Ishikawa (cell line): Measurements from ENCODE around the gene ANAPC2.

Source experiments
- CEBPB ChIP-seq: IDR thresholded peaks from 2 replicates; pipeline ENCODE4 v1.6.1; 2012
- CREB1 ChIP-seq: IDR thresholded peaks from 2 replicates; pipeline ENCODE4 v1.6.1; 2012; ENCODE audit warnings: low read depth
- EGR1 ChIP-seq: IDR thresholded peaks from 2 replicates; pipeline ENCODE4 v1.6.1; 2012
- EP300 ChIP-seq: IDR thresholded peaks from 2 replicates; pipeline ENCODE4 v1.6.1; 2012; ENCODE audit warnings: borderline replicate concordance
- MAX ChIP-seq: IDR thresholded peaks from 2 replicates; pipeline ENCODE4 v1.6.1; 2012
- NFIC ChIP-seq: IDR thresholded peaks from 2 replicates; pipeline ENCODE4 v1.6.1; 2012
- RAD21 ChIP-seq: IDR thresholded peaks from 2 replicates; pipeline ENCODE4 v1.6.1; 2012; ENCODE audit warnings: low read depth
- TCF12 ChIP-seq: IDR thresholded peaks from 2 replicates; pipeline ENCODE4 v1.6.1; 2012; ENCODE audit warnings: low read depth
- TEAD4 ChIP-seq: IDR thresholded peaks from 2 replicates; pipeline ENCODE4 v1.6.1; 2012
- USF1 ChIP-seq: IDR thresholded peaks from 2 replicates; pipeline ENCODE4 v1.6.1; 2012

DNA sequence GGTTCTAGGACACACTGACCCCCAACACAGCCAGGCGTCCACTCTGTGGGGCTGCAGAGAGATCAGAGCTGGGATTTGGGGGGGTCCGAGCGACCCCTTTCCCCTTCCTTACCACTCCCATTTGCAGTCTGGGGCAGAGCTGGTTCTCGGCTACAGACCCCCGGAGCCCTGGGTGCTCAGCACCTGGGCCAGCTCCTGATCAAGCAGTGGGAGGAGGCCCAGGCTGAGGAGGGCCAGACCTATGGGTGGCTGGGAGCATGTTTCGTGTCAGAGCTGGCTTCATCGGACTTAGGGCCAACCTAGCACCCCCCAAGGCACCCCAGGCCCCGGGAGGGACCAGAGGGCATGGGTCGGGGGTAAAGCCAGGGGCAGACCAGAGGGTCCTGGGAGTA is 41.8 kb downstream of the ANAPC2 start:
- no peak for TF ChIP-seq TEAD4
- TF ChIP-seq EGR1, result no peak
- TF ChIP-seq MAX, result no peak
- no peak for TF ChIP-seq CREB1
- no peak for TF ChIP-seq TCF12
- TF ChIP-seq EP300, result no peak
- TF ChIP-seq NFIC, result no peak
- no peak for TF ChIP-seq USF1
- TF ChIP-seq RAD21, result no peak
- TF ChIP-seq CEBPB, result no peak
